ENCODE results near the gene EPHB1. TPM values are rescaled to one million over a fixed set of nuclear protein-coding genes. Genes with fewer than 3 reads are reported as not detected.
A peak's percentile ranks its signal among the peaks of the same experiment; 100 is the strongest.

Gene EPHB1
- total RNA-seq, 1 experiment from 2014 or later: 2.8 TPM

DNA sequence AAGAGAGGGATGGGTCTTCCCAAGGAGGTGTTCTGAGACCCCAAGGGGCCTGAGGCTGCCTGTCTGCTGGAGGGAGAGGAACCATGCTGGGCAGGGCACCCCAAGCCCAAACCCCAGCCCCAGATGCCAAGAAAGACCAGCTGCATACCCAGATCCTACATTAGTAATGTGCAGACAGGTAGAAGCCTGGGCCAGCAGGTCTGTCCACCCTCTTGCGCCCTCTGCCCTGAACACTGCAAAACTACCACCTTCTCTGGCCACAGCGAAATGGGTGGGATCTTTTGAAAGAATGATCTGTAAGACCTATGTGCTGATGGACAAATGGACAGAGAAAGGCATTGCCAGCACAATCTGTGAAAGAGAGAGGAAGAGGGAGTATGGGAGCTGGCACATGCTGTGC is 283.2 kb downstream of the EPHB1 start:
- no peaks in the 10 kb centered on the region for H3K79me2 ChIP-seq (ENCODE audit: insufficient read depth, low read length)
- no peak overlapping the region for H2AFZ ChIP-seq (ENCODE audit: low read length)
- Mint-ChIP-seq H3K27me3 (ENCODE audit: low read depth) (no peaks in the 10 kb centered on the region; the same call in none of the 2 replicates), H3K4me1 (peaks cover 16 to 25% of the 10 kb centered on the region in 2 experiments), H3K9me3 (peaks cover 4% of the 10 kb centered on the region in 2 experiments; a peak in 4 of 5 replicates), H3K27ac (no peak overlapping the region; a peak in 1 of 7 replicates), H3K36me3 (ENCODE audit: insufficient read depth in 1 of 3, low read depth in 3 of 3) (peaks cover 0 to 4% (median 0%) of the 10 kb centered on the region in 3 experiments; a peak in 2 of 7 replicates), H3K4me3 (no peak overlapping the region)
- H3K27me3 ChIP-seq (ENCODE audit: insufficient read depth, low read length): no peaks in the 10 kb centered on the region
- H2BK20ac ChIP-seq (ENCODE audit: low read depth, low read length, poor library complexity, severe bottlenecking): no peak overlapping the region
- H3K56ac ChIP-seq (ENCODE audit: insufficient read length, low read depth, low read length): no peak overlapping the region
- H3K27ac ChIP-seq (ENCODE audit: insufficient read length, low read depth, low read length): no peak overlapping the region
- no peak overlapping the region for H4K91ac ChIP-seq (ENCODE audit: insufficient read length, low read depth, low read length)
- H3K9me3 ChIP-seq (ENCODE audit: control insufficient read depth, low read depth, low read length): no peaks in the 10 kb centered on the region
- no peak overlapping the region for H2BK5ac ChIP-seq (ENCODE audit: insufficient read length, low read length)
- WGBS (ENCODE audit: extremely low coverage, insufficient read length, low lambda C conversion rate): no CpG with 5 or more reads among the region's 2 CpGs
- peak; percentile 43 for DNase-seq
- no peaks in the 10 kb centered on the region for H3K79me1 ChIP-seq (ENCODE audit: insufficient read depth, low read depth, low read length, poor library complexity, severe bottlenecking)
- no peak overlapping the region for H2AK5ac ChIP-seq (ENCODE audit: insufficient read length, low read length)
- no peak overlapping the region for H4K5ac ChIP-seq (ENCODE audit: insufficient read length, low read depth, low read length)
- H4K8ac ChIP-seq (replicated peaks; ENCODE audit: insufficient read length, low read depth, low read length): no peak overlapping the region
- H3K4me2 ChIP-seq (ENCODE audit: insufficient read depth, insufficient read length, low read length): no peak overlapping the region
- H3K9ac ChIP-seq (ENCODE audit: extremely low read depth, insufficient read length, low read length): no peak overlapping the region
- H3K18ac ChIP-seq (ENCODE audit: insufficient read length, low read depth, low read length): no peak overlapping the region
- no peak overlapping the region for H3K4ac ChIP-seq (ENCODE audit: low read depth, low read length)
- H3K4me1 ChIP-seq (ENCODE audit: insufficient read depth, low read length): peaks cover 5% of the 10 kb centered on the region; the same call in 1 of the 2 replicates
- TF ChIP-seq, protein P1, sequence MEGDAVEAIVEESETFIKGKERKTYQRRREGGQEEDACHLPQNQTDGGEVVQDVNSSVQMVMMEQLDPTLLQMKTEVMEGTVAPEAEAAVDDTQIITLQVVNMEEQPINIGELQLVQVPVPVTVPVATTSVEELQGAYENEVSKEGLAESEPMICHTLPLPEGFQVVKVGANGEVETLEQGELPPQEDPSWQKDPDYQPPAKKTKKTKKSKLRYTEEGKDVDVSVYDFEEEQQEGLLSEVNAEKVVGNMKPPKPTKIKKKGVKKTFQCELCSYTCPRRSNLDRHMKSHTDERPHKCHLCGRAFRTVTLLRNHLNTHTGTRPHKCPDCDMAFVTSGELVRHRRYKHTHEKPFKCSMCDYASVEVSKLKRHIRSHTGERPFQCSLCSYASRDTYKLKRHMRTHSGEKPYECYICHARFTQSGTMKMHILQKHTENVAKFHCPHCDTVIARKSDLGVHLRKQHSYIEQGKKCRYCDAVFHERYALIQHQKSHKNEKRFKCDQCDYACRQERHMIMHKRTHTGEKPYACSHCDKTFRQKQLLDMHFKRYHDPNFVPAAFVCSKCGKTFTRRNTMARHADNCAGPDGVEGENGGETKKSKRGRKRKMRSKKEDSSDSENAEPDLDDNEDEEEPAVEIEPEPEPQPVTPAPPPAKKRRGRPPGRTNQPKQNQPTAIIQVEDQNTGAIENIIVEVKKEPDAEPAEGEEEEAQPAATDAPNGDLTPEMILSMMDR (conservative IDR thresholded peaks at IDR 0.05): peak; percentile 51
- H3K23ac ChIP-seq (ENCODE audit: insufficient read length, low read depth, low read length): no peak overlapping the region
- H2BK120ac ChIP-seq (ENCODE audit: low read depth, low read length, poor library complexity, severe bottlenecking): no peak overlapping the region
- H2BK12ac ChIP-seq (ENCODE audit: insufficient read length, low read depth, low read length): no peak overlapping the region
- H3K23me2 ChIP-seq (ENCODE audit: insufficient read length, low read depth, low read length, poor library complexity, severe bottlenecking): no peaks in the 10 kb centered on the region
- H2BK15ac ChIP-seq (ENCODE audit: low read depth, low read length): no peak overlapping the region
- no peaks in the 10 kb centered on the region for H4K20me1 ChIP-seq (ENCODE audit: control insufficient read depth, insufficient read depth, insufficient read length)
- H3T11ph ChIP-seq (ENCODE audit: low read length): no peak overlapping the region
- H3K14ac ChIP-seq (ENCODE audit: insufficient read depth, low read length): no peak overlapping the region

All from H9 (cell line).